Glomerular visceral epithelial cell (primary cell): ENCODE data around the gene VPS11.
A peak's percentile ranks its signal among the peaks of the same experiment; 100 is the strongest.
"Not testable (repeated sequence)": the region's sequence is repeated elsewhere in the genome, so short reads cannot be mapped to it uniquely, and the experiment has no call there.

Experiments
- DNase-seq: peaks from one replicate; pipeline ENCODE4 v3.0.0-alpha.2; 2016; ENCODE audit errors: extremely low spot score

Gene VPS11

GRCh38 chr11:119038884-119039283 lies 28.7 kb upstream of the VPS11 start:
- DNase-seq = no peak

- DNase-seq = not testable (repeated sequence)
Measured at GRCh38 chr11:119039471-119039870, 28.1 kb upstream of the VPS11 start.

- no peak for DNase-seq
Measured at GRCh38 chr11:119041821-119042514, 25.6 kb upstream of the VPS11 start.

GRCh38 chr11:119042927-119043326 lies 24.7 kb upstream of the VPS11 start:
- no peak for DNase-seq

- DNase-seq = no peak
Measured at GRCh38 chr11:119044708-119045107, 22.9 kb upstream of the VPS11 start.

GRCh38 chr11:119046489-119046888 lies 21.1 kb upstream of the VPS11 start:
- DNase-seq = no peak

GRCh38 chr11:119047205-119047604 lies 20.4 kb upstream of the VPS11 start:
- DNase-seq = no peak

- no peak for DNase-seq
Measured at GRCh38 chr11:119048644-119049043, 19.0 kb upstream of the VPS11 start.

- DNase-seq = no peak
Measured at GRCh38 chr11:119049081-119049480, 18.5 kb upstream of the VPS11 start.

GRCh38 chr11:119051440-119052162 lies 16.0 kb upstream of the VPS11 start:
- no peak for DNase-seq

GRCh38 chr11:119052163-119052814 lies 15.3 kb upstream of the VPS11 start:
- no peak for DNase-seq

GRCh38 chr11:119054418-119054817 lies 13.2 kb upstream of the VPS11 start:
- no peak for DNase-seq

GRCh38 chr11:119055901-119056300 lies 11.7 kb upstream of the VPS11 start:
- DNase-seq = peak; percentile 37

GRCh38 chr11:119056421-119056999 lies 11.1 kb upstream of the VPS11 start:
- DNase-seq = peak; percentile 15

- peak; percentile 97 for DNase-seq
Measured at GRCh38 chr11:119057000-119057769, 10.4 kb upstream of the VPS11 start, which contains the start of gene HYOU1. HYOU1 (minus strand) TSS chr11:119057205; CDS start chr11:119056160, 1,045 bp downstream.

- DNase-seq = not testable (repeated sequence)
Measured at GRCh38 chr11:119059128-119059527, 8.5 kb upstream of the VPS11 start.

GRCh38 chr11:119061256-119061655 lies 6.4 kb upstream of the VPS11 start:
- DNase-seq = no peak

- no peak for DNase-seq
Measured at GRCh38 chr11:119062779-119063178, 4.8 kb upstream of the VPS11 start.

GRCh38 chr11:119065369-119065768 lies 2.2 kb upstream of the VPS11 start:
- peak; percentile 21 for DNase-seq

- no peak for DNase-seq
Measured at GRCh38 chr11:119077839-119078238, 10.2 kb downstream of the VPS11 start.

- no peak for DNase-seq
Measured at GRCh38 chr11:119078675-119079420, 11.2 kb downstream of the VPS11 start.
